ENCODE measurements around the gene SLC38A5. TPM values are rescaled to one million over a fixed set of nuclear protein-coding genes. Genes with fewer than 3 reads are reported as not detected.

SLC38A5 gene
- total RNA-seq, 1 donor from 2014 or later = 21.5 TPM

- ATAC-seq = no peak
- Histone ChIP-seq H3K4me1 (no peaks in the 10 kb centered on the region), H3K36me3 (no peaks in the 10 kb centered on the region), H3K27me3 (no peaks in the 10 kb centered on the region), H3K27ac (no peak overlapping the region), H3K4me3 (no peak overlapping the region), H3K9me3 (no peaks in the 10 kb centered on the region)
- no peak for DNase-seq
- intact Hi-C loops (cut with DNase I) = no loop called here
- TF ChIP-seq, protein P1, sequence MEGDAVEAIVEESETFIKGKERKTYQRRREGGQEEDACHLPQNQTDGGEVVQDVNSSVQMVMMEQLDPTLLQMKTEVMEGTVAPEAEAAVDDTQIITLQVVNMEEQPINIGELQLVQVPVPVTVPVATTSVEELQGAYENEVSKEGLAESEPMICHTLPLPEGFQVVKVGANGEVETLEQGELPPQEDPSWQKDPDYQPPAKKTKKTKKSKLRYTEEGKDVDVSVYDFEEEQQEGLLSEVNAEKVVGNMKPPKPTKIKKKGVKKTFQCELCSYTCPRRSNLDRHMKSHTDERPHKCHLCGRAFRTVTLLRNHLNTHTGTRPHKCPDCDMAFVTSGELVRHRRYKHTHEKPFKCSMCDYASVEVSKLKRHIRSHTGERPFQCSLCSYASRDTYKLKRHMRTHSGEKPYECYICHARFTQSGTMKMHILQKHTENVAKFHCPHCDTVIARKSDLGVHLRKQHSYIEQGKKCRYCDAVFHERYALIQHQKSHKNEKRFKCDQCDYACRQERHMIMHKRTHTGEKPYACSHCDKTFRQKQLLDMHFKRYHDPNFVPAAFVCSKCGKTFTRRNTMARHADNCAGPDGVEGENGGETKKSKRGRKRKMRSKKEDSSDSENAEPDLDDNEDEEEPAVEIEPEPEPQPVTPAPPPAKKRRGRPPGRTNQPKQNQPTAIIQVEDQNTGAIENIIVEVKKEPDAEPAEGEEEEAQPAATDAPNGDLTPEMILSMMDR (IDR thresholded peaks at IDR 0.05) = no peak
Measured at GRCh38 chrX:48498374-48498809, 28.3 kb upstream of the SLC38A5 start.

- no peak for DNase-seq
- TF ChIP-seq, protein P1 (IDR thresholded peaks at IDR 0.05) = no peak
- H3K27me3 ChIP-seq = no peaks in the 10 kb centered on the region
- intact Hi-C loops (cut with DNase I) = no loop called here
- no peaks in the 10 kb centered on the region for H3K4me1 ChIP-seq
- no peaks in the 10 kb centered on the region for H3K9me3 ChIP-seq
- H3K4me3 ChIP-seq = no peak overlapping the region
- no peak overlapping the region for H3K27ac ChIP-seq
- H3K36me3 ChIP-seq = no peaks in the 10 kb centered on the region
- no peak for ATAC-seq
Measured at GRCh38 chrX:48497871-48498270, 27.8 kb upstream of the SLC38A5 start.

GRCh38 chrX:48496660-48497059 is 26.6 kb upstream of the SLC38A5 start:
- Histone ChIP-seq H3K4me1 (no peaks in the 10 kb centered on the region), H3K36me3 (no peaks in the 10 kb centered on the region), H3K4me3 (no peak overlapping the region), H3K27ac (no peak overlapping the region), H3K9me3 (no peaks in the 10 kb centered on the region), H3K27me3 (no peaks in the 10 kb centered on the region)
- DNase-seq (no peak), ATAC-seq (no peak)
- TF ChIP-seq, protein P1 (IDR thresholded peaks at IDR 0.05) = no peak
- intact Hi-C loops (cut with DNase I) = no loop called here

GRCh38 chrX:48493890-48494364 is 23.9 kb upstream of the SLC38A5 start:
- peak; percentile 62 for ATAC-seq
- H3K9me3 ChIP-seq = no peaks in the 10 kb centered on the region
- no peaks in the 10 kb centered on the region for H3K27me3 ChIP-seq
- H3K27ac ChIP-seq = no peak overlapping the region
- TF ChIP-seq, protein P1 (IDR thresholded peaks at IDR 0.05) = peak; percentile 27
- no peaks in the 10 kb centered on the region for H3K4me1 ChIP-seq
- no peak for DNase-seq
- intact Hi-C loops (cut with DNase I) = no loop called here
- no peaks in the 10 kb centered on the region for H3K36me3 ChIP-seq
- H3K4me3 ChIP-seq = no peak overlapping the region

DNA sequence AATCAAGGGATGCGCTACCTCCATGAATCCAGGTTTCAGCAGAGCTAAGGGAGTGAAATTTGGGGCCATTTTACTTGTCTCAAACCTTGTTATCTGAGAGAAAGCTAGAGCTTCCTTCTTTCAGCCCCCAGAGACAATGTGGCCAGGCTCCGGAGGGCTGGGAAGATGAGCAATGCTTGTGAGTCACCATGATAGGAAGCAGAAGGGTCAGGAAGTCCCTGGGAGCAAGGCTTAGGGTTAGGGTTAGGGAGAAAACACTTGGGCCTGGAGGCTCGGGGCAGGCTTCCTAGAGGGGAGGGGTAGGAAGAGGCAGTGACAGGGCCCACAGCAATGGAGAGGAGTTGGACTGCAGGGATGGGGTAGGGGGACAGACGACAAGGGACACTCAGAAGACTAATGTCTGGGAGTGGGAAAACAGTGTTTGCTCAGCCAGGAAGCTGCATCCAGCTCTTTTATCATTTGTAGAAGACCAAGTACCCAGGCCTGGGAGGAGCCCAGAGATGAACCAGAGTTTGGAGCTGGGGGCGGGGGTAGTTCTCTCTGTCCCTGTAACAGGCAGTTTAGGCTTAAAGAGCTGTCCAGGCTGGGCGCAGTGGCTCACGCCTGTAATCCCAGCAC is 22.3 kb upstream of the SLC38A5 start:
- no peak overlapping the region for H3K4me3 ChIP-seq
- H3K27me3 ChIP-seq = no peaks in the 10 kb centered on the region
- TF ChIP-seq, protein P1 (IDR thresholded peaks at IDR 0.05) = no peak
- no peaks in the 10 kb centered on the region for H3K9me3 ChIP-seq
- no peak for ATAC-seq
- H3K27ac ChIP-seq = no peak overlapping the region
- DNase-seq = no peak
- H3K4me1 ChIP-seq = no peaks in the 10 kb centered on the region
- intact Hi-C loops (cut with DNase I) = no loop called here
- no peaks in the 10 kb centered on the region for H3K36me3 ChIP-seq

Data from upper lobe of right lung (tissue), 1 donor.